ENCODE results near the gene HEG1.
"Not testable (repeated sequence)": the region's sequence is repeated elsewhere in the genome, so short reads cannot be mapped to it uniquely, and the experiment has no call there.

Gene HEG1

GRCh38 chr3:124982855-124983254 is 72.9 kb downstream of the HEG1 start:
- no peak for DNase-seq

- DNase-seq, result no peak
Observed at GRCh38 chr3:124981472-124981871, 74.3 kb downstream of the HEG1 start.

GRCh38 chr3:124978627-124979026 is 77.2 kb downstream of the HEG1 start:
- DNase-seq, result no peak

GRCh38 chr3:124976383-124976782 is 79.4 kb downstream of the HEG1 start:
- DNase-seq, result no peak

- DNase-seq, result no peak
Observed at GRCh38 chr3:124974691-124975090, 81.1 kb downstream of the HEG1 start.

- no peak for DNase-seq
Observed at GRCh38 chr3:124973290-124973689, 82.5 kb downstream of the HEG1 start.

GRCh38 chr3:124972457-124972856 is 83.3 kb downstream of the HEG1 start:
- DNase-seq, result no peak

GRCh38 chr3:124969963-124970722 is 85.7 kb downstream of the HEG1 start:
- DNase-seq, result no peak

- DNase-seq, result no peak
Observed at GRCh38 chr3:124969190-124969589, 86.6 kb downstream of the HEG1 start.

- no peak for DNase-seq
Observed at GRCh38 chr3:124967964-124968363, 87.8 kb downstream of the HEG1 start.

- no peak for DNase-seq
Observed at GRCh38 chr3:124966521-124967445, 89.0 kb downstream of the HEG1 start.

GRCh38 chr3:124965413-124965812 is 90.4 kb downstream of the HEG1 start:
- peak; percentile 55 for DNase-seq

GRCh38 chr3:124964387-124964786 is 91.4 kb downstream of the HEG1 start:
- DNase-seq, result no peak

- no peak for DNase-seq
Observed at GRCh38 chr3:124963755-124964154, 92.0 kb downstream of the HEG1 start.

- no peak for DNase-seq
Observed at GRCh38 chr3:124962403-124962940, 93.3 kb downstream of the HEG1 start.

GRCh38 chr3:124960698-124961097 is 95.1 kb downstream of the HEG1 start:
- no peak for DNase-seq

- DNase-seq, result no peak
Observed at GRCh38 chr3:124960105-124960504, 95.7 kb downstream of the HEG1 start.

- DNase-seq, result not testable (repeated sequence)
Observed at GRCh38 chr3:124957951-124958350, 97.8 kb downstream of the HEG1 start.

- no peak for DNase-seq
Observed at GRCh38 chr3:124952282-124952855, 103.4 kb downstream of the HEG1 start.

GRCh38 chr3:124951511-124952281 is 104.1 kb downstream of the HEG1 start:
- peak; percentile 41 for DNase-seq

GRCh38 chr3:124950026-124950425 is 105.8 kb downstream of the HEG1 start:
- no peak for DNase-seq

- no peak for DNase-seq
Observed at GRCh38 chr3:124942613-124943012, 113.2 kb downstream of the HEG1 start.

GRCh38 chr3:124941771-124942170 is 114.0 kb downstream of the HEG1 start:
- DNase-seq, result no peak
